GM18526 (cell line): ENCODE results near the gene ANGPT4.

ENCODE experiments used
- POLR2A ChIP-seq: IDR thresholded peaks from 3 replicates; pipeline ENCODE4 v1.6.1; 2011; ENCODE audit not compliant: insufficient read length; ENCODE audit errors: extremely low read depth

Gene ANGPT4

GRCh38 chr20:951384-952169, 35.4 kb upstream of the ANGPT4 start:
- no peak for TF ChIP-seq POLR2A

DNA sequence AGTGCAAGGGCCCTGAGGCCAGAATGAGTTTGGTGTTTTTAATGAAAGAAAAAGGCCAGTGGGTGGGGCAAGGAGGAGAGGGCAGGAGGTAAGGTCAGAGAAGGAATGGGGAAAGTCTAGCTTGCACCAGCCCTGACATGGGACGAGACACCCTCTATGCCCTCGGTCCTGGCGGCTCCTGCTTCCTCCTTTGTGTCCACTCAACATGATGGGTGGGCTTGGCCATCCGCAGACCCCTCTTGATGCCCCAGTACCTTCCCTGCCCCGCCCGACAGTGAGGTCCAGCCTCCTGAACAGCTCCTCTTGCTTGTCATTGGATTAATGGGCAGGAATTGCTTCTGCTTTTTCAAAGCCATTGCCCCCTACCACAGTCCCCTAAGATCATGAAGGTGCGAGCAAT, 33.6 kb upstream of the ANGPT4 start:
- TF ChIP-seq POLR2A, result no peak

- no peak for TF ChIP-seq POLR2A
Observed at GRCh38 chr20:946826-947225, 30.7 kb upstream of the ANGPT4 start.

- no peak for TF ChIP-seq POLR2A
Observed at GRCh38 chr20:945841-946240, 29.7 kb upstream of the ANGPT4 start.

DNA sequence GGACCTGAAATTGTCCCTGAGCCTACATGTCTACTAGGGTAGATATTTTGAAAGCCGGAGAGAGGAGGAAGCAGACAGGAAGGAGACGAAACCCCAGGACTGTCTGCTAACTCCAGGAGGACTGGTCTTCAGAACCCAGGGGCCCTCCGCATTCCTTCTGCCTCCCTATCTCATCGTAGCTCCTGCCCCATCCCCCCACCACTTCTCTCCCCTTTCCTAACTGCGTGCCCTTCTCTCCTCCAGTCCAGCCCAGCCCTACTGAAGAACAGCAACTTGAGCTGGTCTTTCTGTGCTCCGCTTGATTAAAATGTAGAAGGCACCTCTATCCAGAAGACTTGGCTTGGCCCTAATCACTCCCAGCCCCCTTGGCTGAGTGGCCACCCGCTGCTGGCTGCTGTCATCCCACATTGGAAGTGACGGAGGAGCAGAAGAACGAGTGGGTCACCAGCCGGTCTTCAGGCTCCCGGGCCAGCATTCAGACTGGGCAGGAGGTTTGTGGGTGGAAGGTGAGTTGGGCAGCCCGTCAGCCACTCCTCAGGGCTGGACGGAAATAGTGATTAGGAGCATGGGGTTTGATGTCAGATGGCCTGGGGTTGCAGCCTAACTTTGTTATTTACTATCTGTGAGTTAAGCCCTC, 28.8 kb upstream of the ANGPT4 start:
- no peak for TF ChIP-seq POLR2A

DNA sequence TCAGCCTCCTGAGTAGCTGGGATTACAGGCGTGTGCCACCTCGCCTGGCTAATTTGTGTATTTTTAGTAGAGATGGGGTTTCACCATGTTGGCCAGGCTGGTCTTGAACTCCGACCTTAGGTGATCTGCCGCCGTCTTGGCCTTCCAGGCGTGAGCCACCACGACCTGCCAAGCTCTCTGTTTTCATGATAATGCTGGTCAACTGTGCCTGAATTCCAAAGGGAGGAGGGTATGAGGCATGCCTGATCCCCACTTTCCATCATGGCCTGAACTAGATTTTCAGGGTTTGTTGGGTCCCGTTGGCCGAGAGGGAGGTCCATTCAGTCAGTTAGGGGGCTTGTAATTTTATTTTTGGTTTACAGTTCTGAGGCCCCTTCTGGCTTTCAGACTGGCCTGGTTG, 28.0 kb upstream of the ANGPT4 start:
- no peak for TF ChIP-seq POLR2A

GRCh38 chr20:942611-943010, 26.5 kb upstream of the ANGPT4 start:
- TF ChIP-seq POLR2A, result no peak

- no peak for TF ChIP-seq POLR2A
Observed at GRCh38 chr20:940926-941325, 24.8 kb upstream of the ANGPT4 start.

DNA sequence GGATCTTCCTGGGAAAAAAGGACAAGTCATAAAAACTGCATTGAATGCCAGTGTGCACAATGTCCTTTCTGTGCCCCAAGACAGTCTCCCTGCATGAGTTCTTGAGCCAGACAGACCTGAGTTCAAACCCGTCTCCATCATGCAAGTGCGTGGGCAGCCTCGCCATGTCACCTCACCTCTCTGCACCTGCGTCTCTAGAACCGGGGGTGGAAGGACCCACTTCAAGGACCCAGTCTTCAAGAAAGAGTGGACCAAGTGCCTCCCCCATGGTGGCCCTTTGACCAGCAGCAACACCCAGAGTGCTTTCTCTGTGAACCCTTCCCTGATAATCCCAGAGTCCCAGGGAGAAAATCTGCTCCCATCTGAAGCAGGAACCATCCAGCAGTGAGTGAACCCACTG, 23.5 kb upstream of the ANGPT4 start:
- no peak for TF ChIP-seq POLR2A

DNA sequence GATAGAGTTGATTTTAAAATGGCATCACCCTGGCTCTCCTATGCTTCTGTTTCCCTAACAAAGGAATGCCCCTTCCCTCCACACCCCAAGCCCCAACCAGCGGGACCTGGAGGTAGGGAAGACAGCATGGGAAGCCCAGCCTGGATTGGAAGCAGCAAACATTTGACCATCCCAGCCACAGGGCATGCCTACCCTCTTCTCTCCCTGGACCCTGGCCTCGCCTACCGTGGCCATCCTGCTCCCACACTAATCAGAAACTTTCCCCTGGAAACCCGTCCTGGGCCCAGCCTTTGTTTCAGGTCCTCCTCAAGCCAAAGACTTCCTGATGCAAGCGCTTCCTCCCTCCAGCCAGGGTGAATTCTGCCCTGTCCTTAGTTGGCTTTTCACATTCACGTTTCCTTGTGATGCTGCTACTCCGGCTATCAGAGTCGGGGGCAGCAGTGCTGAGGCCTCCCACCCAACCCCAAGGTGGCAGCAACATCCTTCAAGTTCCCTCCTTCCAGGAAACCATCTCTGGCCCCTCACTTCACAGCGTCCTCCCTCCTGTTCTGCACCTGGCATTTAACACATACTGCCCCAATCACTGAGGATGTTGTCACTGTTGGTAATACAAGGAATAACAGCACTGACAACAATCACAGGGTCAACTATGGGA, 18.2 kb upstream of the ANGPT4 start:
- no peak for TF ChIP-seq POLR2A

GRCh38 chr20:933029-933428, 16.9 kb upstream of the ANGPT4 start:
- no peak for TF ChIP-seq POLR2A

- no peak for TF ChIP-seq POLR2A
Observed at GRCh38 chr20:931401-931800, 15.3 kb upstream of the ANGPT4 start.

DNA sequence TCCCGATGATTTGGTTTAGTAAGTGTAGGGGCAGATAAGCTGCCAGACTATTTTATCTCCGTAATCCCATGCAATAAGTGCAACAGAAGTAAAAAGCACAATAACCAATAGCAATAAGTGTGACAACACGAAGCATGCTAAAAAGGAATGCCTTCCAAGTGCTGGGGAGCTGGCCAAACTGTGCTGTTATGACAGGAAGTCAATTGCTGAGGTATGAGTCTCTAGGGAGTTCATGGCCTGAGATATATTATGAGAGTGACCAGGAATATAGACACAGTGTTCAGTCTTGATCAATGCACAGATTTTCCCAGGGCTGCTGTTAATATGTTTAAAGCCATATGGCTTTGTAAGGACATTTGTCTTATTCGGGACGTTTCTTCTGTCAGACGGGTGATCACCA, 10.5 kb upstream of the ANGPT4 start:
- no peak for TF ChIP-seq POLR2A

GRCh38 chr20:925516-925915, 9.4 kb upstream of the ANGPT4 start:
- no peak for TF ChIP-seq POLR2A

DNA sequence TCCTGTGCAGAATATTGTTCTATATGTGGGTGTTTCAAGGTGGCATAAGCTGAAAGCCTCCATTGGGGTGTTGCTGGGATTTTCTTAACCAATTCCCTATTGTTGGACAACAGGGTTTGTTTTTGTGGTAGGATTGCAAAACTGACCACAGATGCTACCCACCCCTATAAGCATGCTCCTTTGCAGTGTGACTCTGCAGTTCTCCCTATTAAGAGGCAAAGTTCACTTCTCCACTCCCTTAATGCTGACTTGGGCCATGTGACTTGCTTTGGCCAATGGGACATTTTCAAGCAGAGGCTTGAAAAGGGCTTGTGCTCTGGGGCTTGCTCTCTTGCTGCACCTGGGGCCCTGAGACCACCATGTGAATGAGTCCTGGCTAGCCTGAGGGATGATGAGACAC, 8.5 kb upstream of the ANGPT4 start:
- TF ChIP-seq POLR2A, result no peak

DNA sequence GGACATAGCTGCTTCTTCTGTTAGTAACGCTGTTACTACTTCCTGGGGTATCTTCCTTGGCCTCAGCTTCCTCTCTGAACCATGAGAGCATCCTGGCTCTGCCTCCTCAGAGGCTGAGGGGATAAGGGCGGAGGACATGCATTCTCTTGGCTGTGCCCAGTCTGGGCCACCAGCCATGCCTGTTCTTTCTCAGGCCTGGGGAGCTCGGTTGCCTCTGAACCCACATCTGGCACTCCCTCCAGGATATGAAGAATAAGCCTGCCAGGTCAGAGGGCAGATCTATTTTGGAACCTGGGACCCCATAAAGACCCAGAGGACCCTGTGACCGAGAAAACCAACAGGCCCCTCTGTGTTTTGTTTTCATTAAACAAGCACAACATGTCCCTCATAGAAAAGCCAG, 6.6 kb upstream of the ANGPT4 start:
- TF ChIP-seq POLR2A, result no peak

DNA sequence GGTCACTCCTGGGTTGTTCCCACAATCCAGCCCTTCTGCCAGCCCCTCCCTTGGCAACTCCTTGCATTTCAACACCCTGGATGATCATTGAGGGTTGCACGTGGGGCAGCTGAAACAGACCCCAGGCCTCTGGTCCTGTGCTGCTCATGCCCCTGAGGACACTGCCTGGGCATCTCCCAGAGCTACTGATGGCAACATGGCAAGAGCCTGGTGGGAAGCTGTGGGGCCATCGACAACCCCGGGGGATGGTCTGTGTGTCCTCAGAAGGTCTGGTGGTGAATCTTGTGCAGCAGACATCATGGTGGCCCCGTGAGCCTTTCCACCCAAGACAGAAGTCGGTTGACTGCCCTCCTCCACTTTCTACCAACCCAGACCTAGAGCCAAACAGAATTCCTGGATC, 4.9 kb upstream of the ANGPT4 start:
- TF ChIP-seq POLR2A, result no peak

DNA sequence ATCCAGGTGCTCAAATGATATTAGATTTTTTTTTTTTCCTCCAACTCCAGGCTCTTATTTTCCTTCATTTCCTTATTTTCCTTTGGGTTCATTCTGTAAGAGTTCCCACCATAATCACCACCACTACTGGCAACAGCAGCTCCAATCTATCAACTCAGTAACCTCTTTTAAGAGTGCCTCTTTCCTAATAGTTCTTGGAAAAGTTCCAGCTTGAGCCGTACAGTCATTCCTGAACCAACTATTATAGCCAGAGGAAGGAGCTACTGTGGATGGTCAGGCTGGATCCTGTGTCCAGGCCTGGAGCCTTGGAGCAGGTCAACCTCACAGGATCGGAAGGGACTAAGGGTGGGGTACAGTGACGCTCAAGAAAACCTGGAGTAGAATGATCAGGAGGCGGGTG, 4.2 kb upstream of the ANGPT4 start:
- TF ChIP-seq POLR2A, result no peak
